Measurements from ENCODE around the gene TSGA10IP. TPM values are rescaled to one million over a fixed set of nuclear protein-coding genes. Genes with fewer than 3 reads are reported as not detected.

TSGA10IP gene
- total RNA-seq, 1 experiment from 2014 or later: not detected

DNA sequence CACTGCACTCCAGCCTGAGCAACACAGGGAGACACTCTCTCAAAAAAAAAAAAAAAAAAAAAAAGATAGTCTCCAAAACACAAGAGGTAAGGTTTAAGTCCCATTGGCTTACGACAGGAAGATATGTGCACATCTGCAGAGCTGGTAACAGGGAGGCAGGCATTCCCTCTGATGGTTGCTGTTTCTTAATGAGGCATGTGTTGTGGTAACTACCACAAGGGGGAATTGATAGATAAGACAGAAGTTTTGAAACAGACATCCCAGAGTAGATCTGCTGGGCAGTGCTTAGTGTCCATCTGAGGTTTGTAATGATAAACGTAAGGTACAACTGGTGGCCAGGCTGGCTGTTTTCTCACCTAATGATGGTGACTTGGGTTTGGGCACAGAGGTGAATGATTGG is 52.0 kb downstream of the TSGA10IP start:
- no peak for DNase-seq (ENCODE audit: low read depth, low spot score)
- CTCF ChIA-PET: no interaction called here
- Histone ChIP-seq H3K27ac (ENCODE audit: low read length) (no peak overlapping the region), H3K36me3 (ENCODE audit: control insufficient read depth, insufficient read depth, low read length) (peaks cover 29% of the 10 kb centered on the region), H3K4me1 (ENCODE audit: control insufficient read depth, insufficient read depth, low read length) (peaks cover 14% of the 10 kb centered on the region), H3K27me3 (ENCODE audit: control insufficient read depth, insufficient read depth, low read length) (no peaks in the 10 kb centered on the region), H3K4me3 (ENCODE audit: low read depth in 2 of 2, low read length in 2 of 2) (no peak overlapping the region), H3K9me3 (ENCODE audit: control insufficient read depth, insufficient read depth, low read depth, low read length) (no peaks in the 10 kb centered on the region)
- no TSS peak for BruUV-seq (replicated peaks)
- TF ChIP-seq POLR2AphosphoS5 (IDR thresholded peaks at IDR 0.05; ENCODE audit: low read depth, low read length): no peak
- no peak for TF ChIP-seq REST (IDR thresholded peaks at IDR 0.05; ENCODE audit: insufficient read depth in 1 of 2, low read depth in 2 of 2, low read length in 1 of 2)
- TF ChIP-seq TCF7L2 (IDR thresholded peaks at IDR 0.05; ENCODE audit: low read depth, low read length): no peak
- TF ChIP-seq, protein P1, sequence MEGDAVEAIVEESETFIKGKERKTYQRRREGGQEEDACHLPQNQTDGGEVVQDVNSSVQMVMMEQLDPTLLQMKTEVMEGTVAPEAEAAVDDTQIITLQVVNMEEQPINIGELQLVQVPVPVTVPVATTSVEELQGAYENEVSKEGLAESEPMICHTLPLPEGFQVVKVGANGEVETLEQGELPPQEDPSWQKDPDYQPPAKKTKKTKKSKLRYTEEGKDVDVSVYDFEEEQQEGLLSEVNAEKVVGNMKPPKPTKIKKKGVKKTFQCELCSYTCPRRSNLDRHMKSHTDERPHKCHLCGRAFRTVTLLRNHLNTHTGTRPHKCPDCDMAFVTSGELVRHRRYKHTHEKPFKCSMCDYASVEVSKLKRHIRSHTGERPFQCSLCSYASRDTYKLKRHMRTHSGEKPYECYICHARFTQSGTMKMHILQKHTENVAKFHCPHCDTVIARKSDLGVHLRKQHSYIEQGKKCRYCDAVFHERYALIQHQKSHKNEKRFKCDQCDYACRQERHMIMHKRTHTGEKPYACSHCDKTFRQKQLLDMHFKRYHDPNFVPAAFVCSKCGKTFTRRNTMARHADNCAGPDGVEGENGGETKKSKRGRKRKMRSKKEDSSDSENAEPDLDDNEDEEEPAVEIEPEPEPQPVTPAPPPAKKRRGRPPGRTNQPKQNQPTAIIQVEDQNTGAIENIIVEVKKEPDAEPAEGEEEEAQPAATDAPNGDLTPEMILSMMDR (IDR thresholded peaks at IDR 0.05): no peak
- ATAC-seq: no peak
- intact Hi-C loops (cut with micrococcal nuclease; ENCODE audit: unreplicated experiment) (no loop called here), in situ Hi-C loops (cut with HindIII; ENCODE audit: low pct_unique_long_range_greater_than_20kb, low sequenced_read_pairs) (no loop called here)
- POLR2A ChIA-PET: interaction anchor here (0.7 kb wide), 1 partner anchor 88 kb away, joined by 10 read pairs; no protein-coding TSS in a partner anchor

DNA sequence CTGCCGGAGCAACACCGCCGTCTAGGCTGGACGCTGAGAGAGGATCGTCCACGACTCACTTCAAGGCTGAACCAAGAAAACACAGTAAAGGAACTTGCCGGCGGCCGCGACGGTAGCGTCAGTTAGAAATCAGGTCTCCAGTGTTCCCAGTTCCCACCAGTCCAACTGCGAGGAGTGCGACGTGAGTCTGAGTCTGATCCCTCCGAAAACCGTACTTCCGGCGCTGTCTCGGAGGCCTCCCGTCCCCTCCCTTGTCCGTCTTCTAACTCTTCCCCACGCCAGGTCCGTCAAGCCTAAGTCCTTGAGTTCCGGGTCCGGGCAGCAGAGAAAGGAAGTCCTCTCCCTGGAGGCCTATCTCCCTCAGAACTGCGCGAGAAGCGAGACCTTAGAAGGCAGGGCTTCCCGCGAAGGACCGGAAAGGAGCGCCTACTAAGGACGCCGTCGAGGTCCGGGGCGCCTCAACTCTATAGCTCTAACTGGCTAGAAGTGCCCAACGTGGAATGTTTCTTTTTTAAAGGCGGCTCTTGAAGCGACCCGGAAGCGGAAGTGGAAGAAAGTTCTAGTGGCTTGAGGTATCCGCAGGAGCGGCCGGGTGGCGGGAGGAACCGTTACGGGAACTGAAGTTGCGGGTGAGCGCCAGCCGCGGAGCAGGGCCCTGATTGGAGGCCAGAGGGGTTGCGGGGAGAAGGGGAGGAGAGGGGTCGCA is 56.8 kb downstream of the TSGA10IP start, which contains the start of the genes BANF1 and EIF1AD:
Gene BANF1 (plus strand): TSS at position 562 of the 706 bp plus-strand sequence. CDS start 748 bp downstream, outside the sequence.
Gene EIF1AD (minus strand): TSS at position 216 of the 706 bp plus-strand sequence. CDS start 1,768 bp downstream, outside the sequence.
- TF ChIP-seq SIN3A (IDR thresholded peaks at IDR 0.05; ENCODE audit: borderline replicate concordance, insufficient read depth, low read depth, low read length) (peak; percentile 96), POLR2AphosphoS5 (IDR thresholded peaks at IDR 0.05; ENCODE audit: low read depth, low read length) (peak; percentile 92), REST (IDR thresholded peaks at IDR 0.05; ENCODE audit: insufficient read depth in 1 of 2, low read depth in 2 of 2, low read length in 1 of 2) (peak in 1 of 2 experiments; percentile 43; a peak in 2 of 4 replicates), TCF7L2 (IDR thresholded peaks at IDR 0.05; ENCODE audit: low read depth, low read length) (peak; percentile 78)
- TF ChIP-seq, protein P1 (IDR thresholded peaks at IDR 0.05): no peak
- intact Hi-C loops (cut with micrococcal nuclease; ENCODE audit: unreplicated experiment) (no loop called here), in situ Hi-C loops (cut with HindIII; ENCODE audit: low pct_unique_long_range_greater_than_20kb, low sequenced_read_pairs) (no loop called here)
- ChIA-PET POLR2A (interaction anchor here (0.5 to 0.9 kb wide), 7 partner anchors 40 to 1031 kb away, joined by 3 to 14 read pairs (median 7); partner anchors contain the start of genes SF3B2, YIF1A and ZDHHC24), CTCF (interaction anchor here (0.6 kb wide), 1 partner anchor 9 kb away, joined by 6 read pairs; no protein-coding TSS in a partner anchor)
- Histone ChIP-seq H3K36me3 (ENCODE audit: control insufficient read depth, insufficient read depth, low read length) (peaks cover 35% of the 10 kb centered on the region), H3K4me3 (ENCODE audit: low read depth in 2 of 2, low read length in 2 of 2) (peak within 1 kb of the TSS; percentile 63 to 100), H3K9me3 (ENCODE audit: control insufficient read depth, insufficient read depth, low read depth, low read length) (no peaks in the 10 kb centered on the region), H3K27me3 (ENCODE audit: control insufficient read depth, insufficient read depth, low read length) (no peaks in the 10 kb centered on the region), H3K4me1 (ENCODE audit: control insufficient read depth, insufficient read depth, low read length) (peaks cover 43% of the 10 kb centered on the region), H3K27ac (ENCODE audit: low read length) (peak within 1 kb of the TSS; percentile 100)
- DNase-seq (ENCODE audit: low read depth, low spot score) (peak; percentile 96), ATAC-seq (peak; percentile 90)
- no TSS peak for BruUV-seq (replicated peaks)
